ENCODE data around the gene NRSN2. TPM values are rescaled to one million over a fixed set of nuclear protein-coding genes. Genes with fewer than 3 reads are reported as not detected.

Gene NRSN2
- total RNA-seq, 1 experiment from 2014 or later = 22.7 TPM

DNA sequence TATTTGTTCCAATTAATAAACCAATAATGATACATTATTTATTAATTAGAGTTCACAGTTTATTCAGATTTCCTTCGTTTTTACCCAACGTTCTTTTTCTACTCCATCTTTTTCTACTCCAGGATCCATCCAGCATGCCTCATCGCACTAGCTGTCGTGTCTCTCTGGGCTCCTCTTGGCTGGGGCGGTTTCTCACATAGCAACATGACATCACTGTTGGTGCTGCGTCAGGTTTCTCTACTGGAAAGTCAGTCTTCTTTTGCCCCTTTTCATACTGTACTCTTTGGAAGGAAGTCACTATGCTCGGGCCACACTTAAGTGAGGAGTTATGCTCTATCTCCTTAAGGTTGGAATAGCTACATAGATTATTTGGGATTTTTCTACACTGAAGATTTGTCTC lies 35.3 kb upstream of the NRSN2 start:
- Histone ChIP-seq H2BK12ac (ENCODE audit: insufficient read length, low read depth, low read length) (no peak overlapping the region), H2BK120ac (ENCODE audit: low read depth, low read length, poor library complexity, severe bottlenecking) (no peak overlapping the region)

More for the DNA sequence above, 35.3 kb upstream of the NRSN2 start:
- Histone ChIP-seq H3K18ac (ENCODE audit: insufficient read length, low read depth, low read length) (no peak overlapping the region), H3K23ac (ENCODE audit: insufficient read length, low read depth, low read length) (no peak overlapping the region), H2AFZ (ENCODE audit: low read length) (no peak overlapping the region), H3K23me2 (ENCODE audit: insufficient read length, low read depth, low read length, poor library complexity, severe bottlenecking) (peaks cover 9% of the 10 kb centered on the region), H3K9ac (ENCODE audit: extremely low read depth, insufficient read length, low read length) (no peak overlapping the region), H2BK20ac (ENCODE audit: low read depth, low read length, poor library complexity, severe bottlenecking) (no peak overlapping the region), H3K4me1 (ENCODE audit: insufficient read depth, low read length) (no peaks in the 10 kb centered on the region; the same call in 1 of the 2 replicates), H3K79me1 (ENCODE audit: insufficient read depth, low read depth, low read length, poor library complexity, severe bottlenecking) (no peaks in the 10 kb centered on the region), H3K56ac (ENCODE audit: insufficient read length, low read depth, low read length) (no peak overlapping the region), H4K8ac (replicated peaks; ENCODE audit: insufficient read length, low read depth, low read length) (no peak overlapping the region), H2BK15ac (ENCODE audit: low read depth, low read length) (no peak overlapping the region), H3K27ac (ENCODE audit: insufficient read length, low read depth, low read length) (no peak overlapping the region), H3K27me3 (ENCODE audit: insufficient read depth, low read length) (no peaks in the 10 kb centered on the region), H2AK5ac (ENCODE audit: insufficient read length, low read length) (no peak overlapping the region), H3K4ac (ENCODE audit: low read depth, low read length) (no peak overlapping the region), H2BK5ac (ENCODE audit: insufficient read length, low read length) (no peak overlapping the region), H3K9me3 (ENCODE audit: control insufficient read depth, low read depth, low read length) (no peaks in the 10 kb centered on the region), H3T11ph (ENCODE audit: low read length) (no peak overlapping the region), H3K79me2 (ENCODE audit: insufficient read depth, low read length) (no peaks in the 10 kb centered on the region), H4K5ac (ENCODE audit: insufficient read length, low read depth, low read length) (no peak overlapping the region), H3K4me2 (ENCODE audit: insufficient read depth, insufficient read length, low read length) (no peak overlapping the region), H4K20me1 (ENCODE audit: control insufficient read depth, insufficient read depth, insufficient read length) (no peaks in the 10 kb centered on the region), H4K91ac (ENCODE audit: insufficient read length, low read depth, low read length) (no peak overlapping the region), H3K14ac (ENCODE audit: insufficient read depth, low read length) (no peak overlapping the region)
- DNase-seq = no peak
- WGBS (ENCODE audit: extremely low coverage, insufficient read length, low lambda C conversion rate) = no CpG with 5 or more reads among the region's 7 CpGs
- Mint-ChIP-seq H3K27me3 (ENCODE audit: low read depth) (no peaks in the 10 kb centered on the region), H3K27ac (no peak overlapping the region), H3K9me3 (no peaks in the 10 kb centered on the region), H3K4me1 (peaks cover 24 to 28% of the 10 kb centered on the region in 2 experiments), H3K36me3 (ENCODE audit: insufficient read depth in 1 of 3, low read depth in 3 of 3) (no peaks in the 10 kb centered on the region; a peak in 2 of 7 replicates), H3K4me3 (no peak overlapping the region)
- TF ChIP-seq, protein P1, sequence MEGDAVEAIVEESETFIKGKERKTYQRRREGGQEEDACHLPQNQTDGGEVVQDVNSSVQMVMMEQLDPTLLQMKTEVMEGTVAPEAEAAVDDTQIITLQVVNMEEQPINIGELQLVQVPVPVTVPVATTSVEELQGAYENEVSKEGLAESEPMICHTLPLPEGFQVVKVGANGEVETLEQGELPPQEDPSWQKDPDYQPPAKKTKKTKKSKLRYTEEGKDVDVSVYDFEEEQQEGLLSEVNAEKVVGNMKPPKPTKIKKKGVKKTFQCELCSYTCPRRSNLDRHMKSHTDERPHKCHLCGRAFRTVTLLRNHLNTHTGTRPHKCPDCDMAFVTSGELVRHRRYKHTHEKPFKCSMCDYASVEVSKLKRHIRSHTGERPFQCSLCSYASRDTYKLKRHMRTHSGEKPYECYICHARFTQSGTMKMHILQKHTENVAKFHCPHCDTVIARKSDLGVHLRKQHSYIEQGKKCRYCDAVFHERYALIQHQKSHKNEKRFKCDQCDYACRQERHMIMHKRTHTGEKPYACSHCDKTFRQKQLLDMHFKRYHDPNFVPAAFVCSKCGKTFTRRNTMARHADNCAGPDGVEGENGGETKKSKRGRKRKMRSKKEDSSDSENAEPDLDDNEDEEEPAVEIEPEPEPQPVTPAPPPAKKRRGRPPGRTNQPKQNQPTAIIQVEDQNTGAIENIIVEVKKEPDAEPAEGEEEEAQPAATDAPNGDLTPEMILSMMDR (conservative IDR thresholded peaks at IDR 0.05) = no peak
